Endothelial cell (in vitro differentiated cells): ENCODE results near the gene USE1. TPM values are rescaled to one million over a fixed set of nuclear protein-coding genes. Genes with fewer than 3 reads are reported as not detected.
A peak's percentile ranks its signal among the peaks of the same experiment; 100 is the strongest.

Experiments used
- DNase-seq: peaks from one replicate; pipeline ENCODE4 v3.0.0; 2021; ENCODE audit warnings: low spot score
- H3K27ac Mint-ChIP-seq: one replicate; pipeline ENCODE4 v1.8.0; 2021; ENCODE audit warnings: mixed read lengths, inconsistent platforms; ENCODE audit not compliant: unreplicated experiment
- H3K27me3 Mint-ChIP-seq: one replicate; pipeline ENCODE4 v1.8.0; 2021; ENCODE audit warnings: mild to moderate bottlenecking, moderate library complexity, mixed read lengths, inconsistent platforms; ENCODE audit not compliant: unreplicated experiment
- H3K36me3 Mint-ChIP-seq: one replicate; pipeline ENCODE4 v1.8.0; 2021; ENCODE audit warnings: mild to moderate bottlenecking, low read depth, mixed read lengths, inconsistent platforms; ENCODE audit not compliant: unreplicated experiment
- H3K4me1 Mint-ChIP-seq: one replicate; pipeline ENCODE4 v1.8.0; 2021; ENCODE audit warnings: mild to moderate bottlenecking, mixed read lengths, inconsistent platforms; ENCODE audit not compliant: unreplicated experiment
- H3K4me3 Mint-ChIP-seq: one replicate; pipeline ENCODE4 v1.8.0; 2021; ENCODE audit warnings: mild to moderate bottlenecking, mixed read lengths, inconsistent platforms; ENCODE audit not compliant: unreplicated experiment
- H3K9me3 Mint-ChIP-seq: one replicate; pipeline ENCODE4 v1.8.0; 2021; ENCODE audit warnings: mixed read lengths, inconsistent platforms; ENCODE audit not compliant: unreplicated experiment
- CTCF ChIP-seq: fragments of 200-600 bp; sonication (generic); IDR thresholded peaks from one replicate; pipeline ENCODE4 v1.5.0; 2021; ENCODE audit warnings: antibody characterized with exemption; ENCODE audit not compliant: unreplicated experiment
- total RNA-seq: library from RNA; stranded (reverse); fragmentation: NEBNext Ultra II Directional; extraction: Animal tissue kit (Norgen Biotek cat#: 25700); gene quantifications from one replicate; pipeline ENCODE4 v1.2.1, GENCODE V29; 2021; ENCODE audit not compliant: unreplicated experiment

USE1 gene
- total RNA-seq, 1 donor from 2014 or later = 13.0 TPM

GRCh38 chr19:17227798-17228367, 12.7 kb downstream of the USE1 start:
- Mint-ChIP-seq H3K9me3 (no peaks in the 10 kb centered on the region), H3K4me1 (peaks cover 3% of the 10 kb centered on the region), H3K27ac (no peak overlapping the region), H3K27me3 (peaks cover 4% of the 10 kb centered on the region), H3K4me3 (no peak overlapping the region), H3K36me3 (no peaks in the 10 kb centered on the region)
- no peak for DNase-seq
- TF ChIP-seq CTCF = no peak

GRCh38 chr19:17229890-17230289, 14.7 kb downstream of the USE1 start:
- H3K9me3 Mint-ChIP-seq = no peaks in the 10 kb centered on the region
- H3K27ac Mint-ChIP-seq = no peak overlapping the region
- peaks cover 3% of the 10 kb centered on the region for H3K4me1 Mint-ChIP-seq
- H3K27me3 Mint-ChIP-seq = peaks cover 4% of the 10 kb centered on the region
- no peak for DNase-seq
- no peak overlapping the region for H3K4me3 Mint-ChIP-seq
- no peak for TF ChIP-seq CTCF
- H3K36me3 Mint-ChIP-seq = no peaks in the 10 kb centered on the region

- Mint-ChIP-seq H3K4me3 (no peak overlapping the region), H3K4me1 (peaks cover 6% of the 10 kb centered on the region), H3K9me3 (no peaks in the 10 kb centered on the region), H3K27me3 (peaks cover 4% of the 10 kb centered on the region), H3K27ac (no peak overlapping the region), H3K36me3 (no peaks in the 10 kb centered on the region)
- DNase-seq = no peak
- TF ChIP-seq CTCF = no peak
Observed at GRCh38 chr19:17232258-17232657, 17.1 kb downstream of the USE1 start.

GRCh38 chr19:17234911-17235299, 19.7 kb downstream of the USE1 start:
- H3K4me3 Mint-ChIP-seq = peak overlapping the region; percentile 37
- H3K4me1 Mint-ChIP-seq = peaks cover 10% of the 10 kb centered on the region
- H3K27ac Mint-ChIP-seq = no peak overlapping the region
- peaks cover 10% of the 10 kb centered on the region for H3K36me3 Mint-ChIP-seq
- DNase-seq = peak; percentile 42
- H3K27me3 Mint-ChIP-seq = peaks cover 4% of the 10 kb centered on the region
- H3K9me3 Mint-ChIP-seq = no peaks in the 10 kb centered on the region
- no peak for TF ChIP-seq CTCF

- Mint-ChIP-seq H3K4me3 (peak overlapping the region; percentile 37), H3K4me1 (peaks cover 10% of the 10 kb centered on the region), H3K9me3 (no peaks in the 10 kb centered on the region), H3K27ac (no peak overlapping the region), H3K27me3 (peaks cover 4% of the 10 kb centered on the region), H3K36me3 (peaks cover 10% of the 10 kb centered on the region)
- peak; percentile 70 for DNase-seq
- no peak for TF ChIP-seq CTCF
Observed at GRCh38 chr19:17235300-17235970, 20.3 kb downstream of the USE1 start.
